Activated CD8-positive, alpha-beta T cell treated with anti-CD3 and anti-CD28 coated beads for 36 hours (primary cell): ENCODE results near the gene SKI. TPM values are rescaled to one million over a fixed set of nuclear protein-coding genes. Genes with fewer than 3 reads are reported as not detected.

Source experiments
- ATAC-seq: fragments of 200-7000 bp; cut with Tn5 transposase; one replicate; pipeline ENCODE4 v1.10.0; 2021; ENCODE audit warnings: mild to moderate bottlenecking, moderate library complexity
- CTCF ChIA-PET: fragments of 350-600 bp; sonication (Branson Sonifier 250); formaldehyde crosslinking; loops from one replicate; lab custom pipeline; 2021; ENCODE audit warnings: antibody characterized with exemption; lab: Charles Lee
- POLR2A ChIA-PET: fragments of 350-600 bp; sonication (Branson Sonifier 250); formaldehyde crosslinking; loops from one replicate; lab custom pipeline; 2021; ENCODE audit warnings: antibody characterized with exemption; lab: Charles Lee
- DNase-seq: peaks from one replicate; pipeline ENCODE4 v3.0.0-alpha.2; 2020
- H3K27ac Mint-ChIP-seq: one replicate; pipeline ENCODE4 v1.8.0; 2021; ENCODE audit warnings: mild to moderate bottlenecking, mixed read lengths
- H3K27me3 Mint-ChIP-seq: one replicate; pipeline ENCODE4 v1.8.0; 2021; ENCODE audit warnings: mixed read lengths
- H3K36me3 Mint-ChIP-seq: one replicate; pipeline ENCODE4 v1.8.0; 2021; ENCODE audit warnings: low read depth, mixed read lengths
- H3K4me1 Mint-ChIP-seq: one replicate; pipeline ENCODE4 v1.8.0; 2021; ENCODE audit warnings: low read depth, mixed read lengths
- H3K4me3 Mint-ChIP-seq: one replicate; pipeline ENCODE4 v1.8.0; 2021; ENCODE audit warnings: mild to moderate bottlenecking, moderate library complexity, mixed read lengths
- H3K9me3 Mint-ChIP-seq: one replicate; pipeline ENCODE4 v1.8.0; 2021; ENCODE audit warnings: mixed read lengths
- intact Hi-C: fragments of 100-400 bp; cut with micrococcal nuclease; formaldehyde crosslinking; loops from one replicate; pipeline ENCODE4 v1.10.0; 2022
- total RNA-seq, 2 experiments: library from RNA; stranded (reverse); gene quantifications; one replicate each; pipeline ENCODE4 v1.2.3, GENCODE V29; 2021
- TF ChIP-seq, protein P1 (sequence below): fragments of 200-600 bp; IDR thresholded peaks from one replicate; pipeline ENCODE4 v1.8.0; 2022; ENCODE audit warnings: antibody characterized with exemption, mild to moderate bottlenecking

Gene SKI
- total RNA-seq, 2 experiments from 2014 or later, result 27.5 to 28.3 TPM

DNA sequence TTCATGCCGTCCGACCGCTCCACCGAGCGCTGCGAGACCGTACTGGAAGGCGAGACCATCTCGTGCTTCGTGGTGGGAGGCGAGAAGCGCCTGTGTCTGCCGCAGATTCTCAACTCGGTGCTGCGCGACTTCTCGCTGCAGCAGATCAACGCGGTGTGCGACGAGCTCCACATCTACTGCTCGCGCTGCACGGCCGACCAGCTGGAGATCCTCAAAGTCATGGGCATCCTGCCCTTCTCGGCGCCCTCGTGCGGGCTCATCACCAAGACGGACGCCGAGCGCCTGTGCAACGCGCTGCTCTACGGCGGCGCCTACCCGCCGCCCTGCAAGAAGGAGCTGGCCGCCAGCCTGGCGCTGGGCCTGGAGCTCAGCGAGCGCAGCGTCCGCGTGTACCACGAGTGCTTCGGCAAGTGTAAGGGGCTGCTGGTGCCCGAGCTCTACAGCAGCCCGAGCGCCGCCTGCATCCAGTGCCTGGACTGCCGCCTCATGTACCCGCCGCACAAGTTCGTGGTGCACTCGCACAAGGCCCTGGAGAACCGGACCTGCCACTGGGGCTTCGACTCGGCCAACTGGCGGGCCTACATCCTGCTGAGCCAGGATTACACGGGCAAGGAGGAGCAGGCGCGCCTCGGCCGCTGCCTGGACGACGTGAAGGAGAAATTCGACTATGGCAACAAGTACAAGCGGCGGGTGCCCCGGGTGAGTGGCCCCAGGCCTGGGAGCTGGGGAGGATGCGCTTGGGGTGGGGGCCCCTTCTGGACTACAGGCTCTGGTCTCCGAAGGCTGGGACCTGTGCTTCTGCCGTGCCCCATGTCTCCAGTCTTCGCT lies 1.1 kb downstream of the SKI start:
- ChIA-PET POLR2A (interaction anchor here (0.8 to 3.8 kb wide), 16 partner anchors 9 to 318 kb away, joined by 3 to 19 read pairs (median 4); partner anchors contain the start of gene FAAP20), CTCF (interaction anchor here (0.9 to 2.0 kb wide), 9 partner anchors 11 to 152 kb away, joined by 3 to 7 read pairs (median 6); partner anchors contain the start of gene FAAP20)
- Mint-ChIP-seq H3K27me3 (peaks cover 1% of the 10 kb centered on the region), H3K27ac (peak overlapping the region; percentile 83), H3K4me3 (peak overlapping the region; percentile 96), H3K9me3 (no peaks in the 10 kb centered on the region), H3K36me3 (peaks cover 30% of the 10 kb centered on the region), H3K4me1 (peaks cover 27% of the 10 kb centered on the region)
- DNase-seq (peak; percentile 68), ATAC-seq (no peak)
- TF ChIP-seq, protein P1, sequence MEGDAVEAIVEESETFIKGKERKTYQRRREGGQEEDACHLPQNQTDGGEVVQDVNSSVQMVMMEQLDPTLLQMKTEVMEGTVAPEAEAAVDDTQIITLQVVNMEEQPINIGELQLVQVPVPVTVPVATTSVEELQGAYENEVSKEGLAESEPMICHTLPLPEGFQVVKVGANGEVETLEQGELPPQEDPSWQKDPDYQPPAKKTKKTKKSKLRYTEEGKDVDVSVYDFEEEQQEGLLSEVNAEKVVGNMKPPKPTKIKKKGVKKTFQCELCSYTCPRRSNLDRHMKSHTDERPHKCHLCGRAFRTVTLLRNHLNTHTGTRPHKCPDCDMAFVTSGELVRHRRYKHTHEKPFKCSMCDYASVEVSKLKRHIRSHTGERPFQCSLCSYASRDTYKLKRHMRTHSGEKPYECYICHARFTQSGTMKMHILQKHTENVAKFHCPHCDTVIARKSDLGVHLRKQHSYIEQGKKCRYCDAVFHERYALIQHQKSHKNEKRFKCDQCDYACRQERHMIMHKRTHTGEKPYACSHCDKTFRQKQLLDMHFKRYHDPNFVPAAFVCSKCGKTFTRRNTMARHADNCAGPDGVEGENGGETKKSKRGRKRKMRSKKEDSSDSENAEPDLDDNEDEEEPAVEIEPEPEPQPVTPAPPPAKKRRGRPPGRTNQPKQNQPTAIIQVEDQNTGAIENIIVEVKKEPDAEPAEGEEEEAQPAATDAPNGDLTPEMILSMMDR, result no peak
- intact Hi-C loops, result no loop called here

DNA sequence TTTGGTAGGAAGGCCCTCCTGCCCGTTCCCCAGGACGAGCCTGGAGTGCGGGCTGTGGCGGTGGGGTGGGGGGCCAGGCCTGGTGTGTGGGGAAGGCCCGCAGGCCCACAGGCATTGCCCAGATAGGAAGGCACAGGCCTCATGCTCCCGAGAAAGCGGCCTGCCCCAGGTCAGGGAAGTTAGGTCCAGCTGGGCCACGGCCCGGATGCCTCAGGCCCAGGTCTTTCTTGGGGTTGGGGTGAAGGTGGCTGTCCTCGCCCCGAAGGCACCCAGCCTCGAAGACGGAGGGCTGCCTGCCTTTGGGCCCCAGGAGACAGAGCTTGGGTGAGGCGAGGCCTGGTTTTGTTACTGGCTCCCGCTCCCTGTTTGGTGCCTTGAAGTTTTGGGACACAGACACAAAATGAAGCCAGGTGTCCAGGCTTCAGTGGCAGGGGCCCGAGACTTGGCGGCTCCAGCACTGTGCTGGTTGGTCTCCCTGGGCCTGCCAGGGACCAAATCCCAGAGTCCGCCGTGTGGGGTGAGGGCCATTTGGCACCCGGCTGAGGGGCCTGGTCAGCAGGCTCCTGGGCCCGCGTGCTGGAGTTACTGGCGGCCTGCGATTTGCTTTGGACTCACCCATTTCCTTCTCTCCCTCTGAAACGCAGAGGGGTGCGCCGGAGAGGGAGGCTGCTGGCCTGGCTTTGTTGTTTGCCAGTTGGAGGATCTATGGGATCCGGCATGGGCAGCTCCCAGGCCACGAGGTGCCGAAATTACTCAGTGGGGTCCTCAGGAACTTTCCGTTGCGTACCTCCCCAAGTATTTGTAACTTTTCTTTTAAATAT lies 2.0 kb downstream of the SKI start:
- no peaks in the 10 kb centered on the region for H3K9me3 Mint-ChIP-seq
- H3K27ac Mint-ChIP-seq, result peak overlapping the region; percentile 83
- TF ChIP-seq, protein P1, result no peak
- intact Hi-C loops, result loop anchor here (5.0 kb wide), 1 partner anchor 62 kb away; no protein-coding TSS in a partner anchor
- ChIA-PET POLR2A (interaction anchor here (1.0 to 3.8 kb wide), 7 partner anchors 8 to 61 kb away, joined by 3 to 19 read pairs (median 9); partner anchors contain the start of gene FAAP20), CTCF (interaction anchor here (0.9 to 2.0 kb wide), 7 partner anchors 33 to 152 kb away, joined by 3 to 9 read pairs (median 6); partner anchors contain the start of gene FAAP20)
- ATAC-seq (no peak), DNase-seq (no peak)
- H3K4me3 Mint-ChIP-seq, result peak overlapping the region; percentile 96
- H3K27me3 Mint-ChIP-seq, result peaks cover 1% of the 10 kb centered on the region
- H3K4me1 Mint-ChIP-seq, result peaks cover 33% of the 10 kb centered on the region
- peaks cover 31% of the 10 kb centered on the region for H3K36me3 Mint-ChIP-seq

DNA sequence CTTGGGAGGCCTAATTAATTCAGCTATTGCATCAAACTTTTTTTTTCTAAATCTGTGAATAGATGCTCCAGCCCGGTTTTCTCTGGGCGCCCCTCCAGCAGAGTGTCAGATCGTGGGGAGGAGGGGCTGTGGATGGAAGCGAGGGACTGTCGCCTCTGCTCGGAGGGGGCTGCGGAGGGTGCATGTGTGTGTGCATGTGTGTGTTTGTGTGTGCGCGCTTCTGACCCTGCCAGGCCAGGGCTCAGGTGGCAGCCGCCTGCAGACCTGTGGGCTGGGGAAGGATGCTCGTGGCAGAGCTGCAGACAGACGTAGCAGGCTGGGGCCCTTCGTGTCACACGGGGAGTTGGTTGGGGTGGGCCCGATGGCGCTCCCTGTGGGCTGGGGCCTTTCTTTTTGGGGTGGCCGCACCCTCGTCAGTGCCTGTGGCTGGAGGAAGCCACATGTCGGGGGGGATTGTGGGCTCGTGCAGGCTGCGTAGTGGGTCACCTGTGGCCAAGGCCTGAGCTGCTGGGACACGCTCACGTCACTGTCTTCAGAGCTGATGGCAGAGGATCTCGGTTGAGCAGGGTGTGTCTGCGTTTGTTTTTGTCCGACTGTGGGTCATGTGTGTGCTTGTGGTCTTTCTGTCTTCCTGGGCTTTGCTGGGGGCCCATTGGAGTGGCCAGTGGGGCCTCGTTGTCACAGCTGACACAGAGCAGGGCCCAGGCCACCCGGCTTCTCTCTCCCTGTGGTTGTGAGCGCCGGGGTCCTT lies 2.8 kb downstream of the SKI start:
- ChIA-PET POLR2A (interaction anchor here (1.0 to 3.8 kb wide), 6 partner anchors 25 to 85 kb away, joined by 3 to 19 read pairs (median 8); partner anchors contain the start of gene FAAP20), CTCF (interaction anchor here (0.9 to 2.0 kb wide), 5 partner anchors 36 to 151 kb away, joined by 3 to 9 read pairs (median 5); partner anchors contain the start of gene FAAP20)
- ATAC-seq (no peak), DNase-seq (peak; percentile 63)
- H3K4me3 Mint-ChIP-seq, result peak overlapping the region; percentile 96
- H3K27me3 Mint-ChIP-seq, result peaks cover 1% of the 10 kb centered on the region
- peaks cover 35% of the 10 kb centered on the region for H3K36me3 Mint-ChIP-seq
- H3K9me3 Mint-ChIP-seq, result no peaks in the 10 kb centered on the region
- intact Hi-C loops, result loop anchor here (5.0 kb wide), 1 partner anchor 61 kb away; no protein-coding TSS in a partner anchor
- H3K4me1 Mint-ChIP-seq, result peaks cover 42% of the 10 kb centered on the region
- peak overlapping the region; percentile 83 for H3K27ac Mint-ChIP-seq
- TF ChIP-seq, protein P1, result no peak

DNA sequence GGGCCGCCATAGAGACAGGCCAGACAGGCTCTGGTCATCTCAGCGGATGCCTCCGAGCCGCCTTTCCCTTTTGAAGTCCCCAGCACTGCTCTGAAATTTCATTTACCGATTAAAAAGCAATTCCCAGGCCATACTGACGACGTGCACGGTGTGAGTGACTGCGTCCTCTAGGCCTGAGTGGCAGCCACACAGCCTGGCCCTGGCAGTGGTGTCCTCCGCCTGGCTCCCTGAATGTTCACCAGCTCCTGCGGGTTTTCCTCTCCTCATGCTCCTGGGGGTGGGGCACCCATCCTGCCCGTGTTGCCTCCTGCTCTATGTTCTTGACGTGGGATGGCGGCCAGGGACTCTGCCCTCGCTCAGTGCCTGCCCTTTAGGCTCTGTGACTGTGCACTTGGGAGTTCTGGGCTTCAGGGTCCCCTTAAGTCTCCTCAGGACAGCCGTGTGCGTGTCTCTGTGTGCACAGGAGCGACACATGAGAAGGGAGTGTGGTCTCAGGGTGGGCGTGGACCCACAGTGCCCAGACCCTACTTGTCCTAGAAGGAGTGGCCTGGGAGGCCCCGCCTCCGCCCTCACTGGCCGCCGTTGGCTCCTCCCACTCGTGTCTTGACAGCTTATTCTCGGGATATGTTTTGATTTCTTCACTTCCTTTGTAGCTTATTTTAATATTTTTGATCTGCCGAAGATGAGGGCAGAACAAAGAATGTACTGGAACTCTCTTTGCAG lies 3.6 kb downstream of the SKI start:
- ChIA-PET CTCF (interaction anchor here (0.9 to 3.4 kb wide), 5 partner anchors 37 to 150 kb away, joined by 3 to 21 read pairs (median 5); partner anchors contain the start of gene FAAP20), POLR2A (interaction anchor here (1.0 to 3.2 kb wide), 6 partner anchors 29 to 84 kb away, joined by 3 to 10 read pairs (median 4); partner anchors contain the start of gene FAAP20)
- peaks cover 35% of the 10 kb centered on the region for H3K36me3 Mint-ChIP-seq
- peaks cover 46% of the 10 kb centered on the region for H3K4me1 Mint-ChIP-seq
- no peaks in the 10 kb centered on the region for H3K9me3 Mint-ChIP-seq
- H3K27ac Mint-ChIP-seq, result peak overlapping the region; percentile 83
- ATAC-seq (peak; percentile 8), DNase-seq (peak; percentile 84)
- H3K4me3 Mint-ChIP-seq, result peak overlapping the region; percentile 96
- TF ChIP-seq, protein P1, result no peak
- no peaks in the 10 kb centered on the region for H3K27me3 Mint-ChIP-seq
- intact Hi-C loops, result loop anchor here (5.0 kb wide), 1 partner anchor 61 kb away; no protein-coding TSS in a partner anchor
